Cardiac ventricle fibroblast (primary cell): ENCODE measurements around the gene SLC35F3. TPM values are rescaled to one million over a fixed set of nuclear protein-coding genes. Genes with fewer than 3 reads are reported as not detected.

Experiments
- total RNA-seq: library from RNA; depleted of rRNA; stranded (reverse); fragments of >200 nt; gene quantifications from 2 replicates; pipeline ENCODE4 v1.2.3, GENCODE V29; 2015

SLC35F3 gene
- not detected in 2 replicates for total RNA-seq

GRCh38 chr1:233904633-233905415, at the start of gene SLC35F3:
TSS of gene SLC35F3 (plus strand) at chr1:233904676.

DNA sequence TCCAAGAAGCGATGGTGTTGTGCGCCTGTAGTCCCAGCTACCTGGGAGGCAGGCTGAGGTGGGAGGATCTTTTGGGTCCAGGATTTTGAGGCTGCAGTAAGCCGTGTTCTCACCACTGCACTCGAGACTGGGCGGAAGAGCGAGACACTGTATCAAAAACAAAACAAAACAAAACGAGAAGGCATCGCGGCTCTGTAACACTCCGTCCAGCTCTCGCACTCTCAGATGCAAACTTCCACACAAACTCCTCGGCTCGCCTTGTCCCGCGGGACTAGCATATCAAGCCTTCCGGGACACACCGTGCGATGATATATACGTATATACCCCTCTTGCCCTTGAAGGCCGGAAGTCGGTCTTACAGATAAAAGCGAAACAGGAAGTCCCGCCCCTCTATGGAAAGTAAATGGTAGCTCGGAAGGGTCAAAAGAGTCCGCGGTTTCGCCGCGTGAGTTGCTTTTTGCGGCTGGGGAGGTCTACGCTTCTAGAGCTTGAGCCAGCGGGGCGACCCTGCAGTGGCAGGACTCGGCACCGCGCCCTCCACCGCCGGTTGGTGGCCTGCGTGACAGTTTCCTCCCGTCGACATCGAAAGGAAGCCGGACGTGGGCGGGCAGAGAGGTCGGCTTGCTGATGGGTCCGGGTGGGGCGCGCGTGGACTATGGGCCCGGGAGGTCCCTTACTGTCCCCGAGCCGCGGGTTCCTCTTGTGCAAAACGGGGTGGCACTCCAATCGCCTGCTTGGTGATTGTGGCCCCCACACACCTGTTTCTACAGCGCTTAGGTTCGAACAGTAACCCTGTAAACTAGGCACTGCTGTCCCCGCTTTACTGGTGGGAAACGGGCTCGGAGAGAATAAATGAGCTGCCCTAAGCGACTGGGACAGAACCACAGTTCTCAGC, 468.8 kb downstream of the SLC35F3 start, which contains the start of gene COA6:
COA6 (plus strand) TSS at position 393 of the 895 bp plus-strand sequence; CDS start at position 404, 11 bp downstream.

